HepG2 (cell line): ENCODE results near the gene ABCB8. TPM values are rescaled to one million over a fixed set of nuclear protein-coding genes. Genes with fewer than 3 reads are reported as not detected.
A peak's percentile ranks its signal among the peaks of the same experiment; 100 is the strongest.

Source experiments
- ARID5B ChIP-seq: IDR thresholded peaks from 2 replicates; pipeline ENCODE4 v1.4.0; 2020; ENCODE audit warnings: mild to moderate bottlenecking, missing genetic modification reagents
- DRAP1 ChIP-seq: IDR thresholded peaks from 2 replicates; pipeline ENCODE4 v1.6.1; 2016; ENCODE audit warnings: missing genetic modification reagents, missing compliant biosample characterization
- HNRNPK ChIP-seq: fragments of 200-400 bp; formaldehyde crosslinking; IDR thresholded peaks from 2 replicates; pipeline ENCODE4 v1.6.1; 2018; ENCODE audit warnings: low read length, low read depth, moderate library complexity, mild to moderate bottlenecking; ENCODE audit not compliant: poor library complexity, severe bottlenecking
- KDM5B ChIP-seq: sonication (generic); formaldehyde crosslinking; IDR thresholded peaks from 2 replicates; pipeline ENCODE4 v1.4.0; 2020; ENCODE audit warnings: missing genetic modification reagents, mild to moderate bottlenecking, borderline replicate concordance
- NONO ChIP-seq, 2 experiments: fragments of 450-650 bp in 1 of 2; sonication (generic) in 1 of 2; formaldehyde crosslinking in 1 of 2; IDR thresholded peaks in 1 of 2; conservative IDR thresholded peaks in 1 of 2; 2 replicates each; pipeline versions ENCODE4 v1.6.1 to v1.8.0; 2017 to 2022; ENCODE audit warnings: mild to moderate bottlenecking in 1 of 2, missing genetic modification reagents in 1 of 2, moderate library complexity in 1 of 2
- PPARG ChIP-seq: conservative IDR thresholded peaks from 2 replicates; pipeline ENCODE4 v1.6.1; 2016; ENCODE audit warnings: missing biosample characterization, missing genetic modification reagents
- PREB ChIP-seq: sonication (generic); formaldehyde crosslinking; IDR thresholded peaks from 2 replicates; pipeline ENCODE4 v1.4.0; 2020; ENCODE audit warnings: missing genetic modification reagents
- STAG1 ChIP-seq: sonication (generic); formaldehyde crosslinking; IDR thresholded peaks from 2 replicates; pipeline ENCODE4 v1.4.0; 2020; ENCODE audit warnings: missing genetic modification reagents
- TAF1 ChIP-seq: sonication (generic); formaldehyde crosslinking; IDR thresholded peaks from 2 replicates; pipeline ENCODE4 v1.4.0; 2020; ENCODE audit warnings: missing genetic modification reagents
- TEAD3 ChIP-seq: optimal IDR thresholded peaks from 2 replicates; pipeline ENCODE3; 2016; ENCODE audit warnings: borderline replicate concordance
- THYN1 ChIP-seq: sonication (generic); formaldehyde crosslinking; IDR thresholded peaks from 2 replicates; pipeline ENCODE4 v1.8.1; 2023; ENCODE audit warnings: low read depth, mild to moderate bottlenecking, moderate library complexity, missing genetic modification reagents, borderline replicate concordance
- ZBTB42 ChIP-seq: sonication (generic); formaldehyde crosslinking; IDR thresholded peaks from 2 replicates; pipeline ENCODE4 v1.5.0; 2020; ENCODE audit warnings: mild to moderate bottlenecking, missing genetic modification reagents
- ZNF10 ChIP-seq: sonication (generic); formaldehyde crosslinking; IDR thresholded peaks from 2 replicates; pipeline ENCODE4 v1.4.0; 2020; ENCODE audit warnings: mild to moderate bottlenecking, low read depth, missing genetic modification reagents, borderline replicate concordance
- ZNF335 ChIP-seq: sonication (generic); formaldehyde crosslinking; IDR thresholded peaks from 2 replicates; pipeline ENCODE4 v1.4.0; 2020; ENCODE audit warnings: missing genetic modification reagents
- ZNF460 ChIP-seq: sonication (generic); formaldehyde crosslinking; IDR thresholded peaks from 2 replicates; pipeline ENCODE4 v1.5.1; 2020; ENCODE audit warnings: missing genetic modification reagents, mild to moderate bottlenecking, borderline replicate concordance
- ZNF563 ChIP-seq: sonication (generic); formaldehyde crosslinking; IDR thresholded peaks from 2 replicates; pipeline ENCODE4 v1.8.0; 2022; ENCODE audit warnings: mild to moderate bottlenecking, moderate library complexity, missing genetic modification reagents
- ZNF749 ChIP-seq: sonication (generic); formaldehyde crosslinking; IDR thresholded peaks from 2 replicates; pipeline ENCODE4 v1.8.0; 2022; ENCODE audit warnings: mild to moderate bottlenecking, missing genetic modification reagents, moderate library complexity, borderline replicate concordance
- ZSCAN22 ChIP-seq: sonication (generic); formaldehyde crosslinking; IDR thresholded peaks from 2 replicates; pipeline ENCODE4 v1.4.0; 2020; ENCODE audit warnings: mild to moderate bottlenecking, missing genetic modification reagents
- ZZZ3 ChIP-seq: sonication (generic); formaldehyde crosslinking; IDR thresholded peaks from 2 replicates; pipeline ENCODE4 v1.4.0; 2020; ENCODE audit warnings: missing genetic modification reagents, mild to moderate bottlenecking, borderline replicate concordance
- polyA plus RNA-seq, 8 experiments: library from polyadenylated mRNA; depleted of rRNA in 3 of 8; stranded (reverse) in 7 of 8; unstranded in 1 of 8; fragments of >200 nt; fragmentation: Illumina TruSeq in 4 of 8; extraction: Trizol in 4 of 8; gene quantifications; 2 replicates each; pipeline versions ENCODE4 v1.2.1 to v1.2.3, GENCODE V29; 2011 to 2016; ENCODE audit warnings: low read depth in 4 of 8, missing spikeins in 1 of 8, mixed read lengths in 1 of 8; ENCODE audit not compliant: insufficient read depth in 1 of 8
- total RNA-seq, 5 experiments: library from RNA; depleted of rRNA; stranded (reverse); fragments of >200 nt; fragmentation: Illumina TruSeq; extraction: Trizol; gene quantifications; 2 replicates each; pipeline ENCODE4 v1.2.3, GENCODE V29; 2016; ENCODE audit warnings: low read depth in 1 of 5
- TF ChIP-seq, protein P1 (sequence below): sonication (generic); formaldehyde crosslinking; IDR thresholded peaks from 2 replicates; pipeline ENCODE4 v1.8.0; 2022; ENCODE audit warnings: missing genetic modification reagents, mild to moderate bottlenecking, moderate library complexity, borderline replicate concordance

Gene ABCB8
- total and polyA plus RNA-seq, 2 of the 13 experiments (the other 11 are each of a cell fraction or from before 2014, with no cell fraction given): 6.6 to 16.7 TPM

DNA sequence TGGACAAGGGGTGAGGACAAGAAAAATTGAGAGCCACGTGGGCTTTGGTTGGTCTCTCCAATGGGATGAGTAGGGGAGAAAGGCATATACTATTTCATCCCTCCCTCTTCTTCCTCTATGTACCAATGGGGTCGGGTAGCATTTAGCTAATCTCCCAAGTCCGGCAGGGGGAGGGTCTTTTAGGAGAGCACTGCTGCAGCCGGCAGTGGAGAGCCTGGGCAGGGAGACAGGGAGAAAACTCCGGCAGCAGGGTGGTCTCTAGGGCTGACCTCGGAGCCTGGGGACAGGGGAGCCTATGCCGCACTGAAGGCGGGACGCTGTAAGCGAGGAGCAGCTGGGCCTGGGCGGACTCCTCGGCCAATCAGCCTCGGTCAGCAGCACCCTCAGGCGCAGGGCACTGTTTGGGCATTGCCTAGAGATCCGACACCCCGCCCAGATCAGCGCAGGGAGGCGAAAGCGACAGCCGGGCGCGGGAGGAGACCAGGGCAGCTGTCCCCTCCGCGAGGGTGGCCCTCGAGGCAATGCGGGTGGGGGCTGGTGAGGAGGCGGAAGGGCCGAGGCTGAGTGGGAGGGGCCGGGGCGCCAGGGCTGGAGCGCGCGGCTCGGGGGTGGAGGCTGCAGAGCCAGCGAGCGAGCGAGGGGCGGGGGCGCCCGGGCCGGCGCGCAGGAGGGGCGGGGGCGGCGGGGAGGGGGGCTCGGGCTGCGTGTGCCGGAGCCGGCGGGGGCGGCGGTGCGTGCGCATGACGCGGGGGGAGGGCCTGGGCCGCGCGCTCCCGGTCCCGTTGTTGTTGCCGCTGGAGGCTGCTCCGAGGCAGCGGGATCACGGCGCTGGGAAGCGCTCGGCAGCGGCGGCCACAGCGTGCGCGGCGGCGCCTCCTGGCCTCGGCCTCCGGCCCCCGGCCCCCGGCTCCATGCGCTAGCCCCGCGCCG lies 57.7 kb downstream of the ABCB8 start, which contains the start of gene AGAP3 (continued):
- TF ChIP-seq ZNF749 (CRISPR knock-in tag) (peak; percentile 54; the same call in 1 of the 2 replicates), STAG1 (CRISPR knock-in tag) (no peak), ZNF563 (CRISPR knock-in tag) (no peak), ZZZ3 (CRISPR knock-in tag) (no peak), ZNF10 (CRISPR knock-in tag) (no peak), PREB (no peak), TEAD3 (CRISPR knock-in tag) (no peak), ZBTB42 (no peak), NONO (IDR thresholded peaks at IDR 0.05) (no peak), NONO (CRISPR knock-in tag; conservative IDR thresholded peaks at IDR 0.05) (peak; percentile 83), ZSCAN22 (no peak), HNRNPK (peak; percentile 46), DRAP1 (0 out of 2 replicates have a peak, but pooled peaks have one; percentile 17), THYN1 (CRISPR knock-in tag) (no peak), ZNF335 (CRISPR knock-in tag) (no peak), ZNF460 (CRISPR knock-in tag) (no peak), KDM5B (CRISPR knock-in tag) (peak; percentile 73; the same call in 1 of the 2 replicates), ARID5B (peak; percentile 17; the same call in 1 of the 2 replicates), PPARG (CRISPR knock-in tag) (no peak), TAF1 (CRISPR knock-in tag) (peak; percentile 75)
- TF ChIP-seq, protein P1, sequence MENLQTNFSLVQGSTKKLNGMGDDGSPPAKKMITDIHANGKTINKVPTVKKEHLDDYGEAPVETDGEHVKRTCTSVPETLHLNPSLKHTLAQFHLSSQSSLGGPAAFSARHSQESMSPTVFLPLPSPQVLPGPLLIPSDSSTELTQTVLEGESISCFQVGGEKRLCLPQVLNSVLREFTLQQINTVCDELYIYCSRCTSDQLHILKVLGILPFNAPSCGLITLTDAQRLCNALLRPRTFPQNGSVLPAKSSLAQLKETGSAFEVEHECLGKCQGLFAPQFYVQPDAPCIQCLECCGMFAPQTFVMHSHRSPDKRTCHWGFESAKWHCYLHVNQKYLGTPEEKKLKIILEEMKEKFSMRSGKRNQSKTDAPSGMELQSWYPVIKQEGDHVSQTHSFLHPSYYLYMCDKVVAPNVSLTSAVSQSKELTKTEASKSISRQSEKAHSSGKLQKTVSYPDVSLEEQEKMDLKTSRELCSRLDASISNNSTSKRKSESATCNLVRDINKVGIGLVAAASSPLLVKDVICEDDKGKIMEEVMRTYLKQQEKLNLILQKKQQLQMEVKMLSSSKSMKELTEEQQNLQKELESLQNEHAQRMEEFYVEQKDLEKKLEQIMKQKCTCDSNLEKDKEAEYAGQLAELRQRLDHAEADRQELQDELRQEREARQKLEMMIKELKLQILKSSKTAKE: no peak
